Caco-2 (cell line): ENCODE results near the gene POLE4. TPM values are rescaled to one million over a fixed set of nuclear protein-coding genes. Genes with fewer than 3 reads are reported as not detected.
A peak's percentile ranks its signal among the peaks of the same experiment; 100 is the strongest.

Source experiments
- BruUV-seq: library from RNA; stranded (reverse); fragments of 400-500 nt; replicated peaks from 2 replicates; lab custom pipeline; 2021; lab: Mats Ljungman, UMichigan
- CTCF ChIA-PET: fragments of 300-600 bp; sonication (Branson Sonifier 250); formaldehyde crosslinking; loops from one replicate; lab custom pipeline; 2022; ENCODE audit warnings: antibody characterized with exemption; lab: Charles Lee
- POLR2A ChIA-PET: fragments of 300-600 bp; sonication (Branson Sonifier 250); formaldehyde crosslinking; loops from one replicate; lab custom pipeline; 2022; ENCODE audit warnings: antibody characterized with exemption; lab: Charles Lee
- DNase-seq, 2 experiments: peaks; one replicate each; pipeline versions ENCODE4 v3.0.0 to v3.0.0-alpha.2; 2020 to 2022
- H3K27me3 ChIP-seq: replicated peaks from 2 replicates; pipeline ENCODE4 v1.6.0; 2011; ENCODE audit warnings: low read length; ENCODE audit not compliant: control insufficient read depth, insufficient read depth
- H3K36me3 ChIP-seq: 2 replicates; pipeline ENCODE4 v1.5.1; 2011; ENCODE audit warnings: low read length; ENCODE audit not compliant: control insufficient read depth, insufficient read depth
- H3K4me1 ChIP-seq: fragments of 250-450 bp; sonication (Bioruptor Pico); 2 replicates; pipeline ENCODE4 v1.5.1; 2020; ENCODE audit warnings: mild to moderate bottlenecking
- H3K4me3 ChIP-seq: 2 replicates; pipeline ENCODE4 v1.5.1; 2011; ENCODE audit warnings: low read depth, mild to moderate bottlenecking, control low read depth, low read length
- H3K9me3 ChIP-seq: fragments of 250-450 bp; sonication (Bioruptor Pico); 2 replicates; pipeline ENCODE4 v1.5.1; 2020; ENCODE audit warnings: mild to moderate bottlenecking, moderate library complexity
- H3K27ac Mint-ChIP-seq: one replicate; pipeline ENCODE4 v1.8.0; 2022; ENCODE audit warnings: mixed read lengths; ENCODE audit not compliant: unreplicated experiment
- H3K27me3 Mint-ChIP-seq: one replicate; pipeline ENCODE4 v1.8.0; 2022; ENCODE audit warnings: mixed read lengths; ENCODE audit not compliant: insufficient read depth, unreplicated experiment
- H3K36me3 Mint-ChIP-seq: one replicate; pipeline ENCODE4 v1.8.0; 2022; ENCODE audit warnings: mild to moderate bottlenecking, mixed read lengths; ENCODE audit not compliant: insufficient read depth, unreplicated experiment
- H3K4me1 Mint-ChIP-seq: one replicate; pipeline ENCODE4 v1.8.0; 2022; ENCODE audit warnings: low read depth, mixed read lengths; ENCODE audit not compliant: unreplicated experiment
- H3K4me3 Mint-ChIP-seq: one replicate; pipeline ENCODE4 v1.8.0; 2022; ENCODE audit warnings: mild to moderate bottlenecking, moderate library complexity, mixed read lengths; ENCODE audit not compliant: unreplicated experiment
- H3K9me3 Mint-ChIP-seq: one replicate; pipeline ENCODE4 v1.8.0; 2022; ENCODE audit warnings: mixed read lengths; ENCODE audit not compliant: unreplicated experiment
- intact Hi-C: fragments of 100-400 bp; cut with micrococcal nuclease; formaldehyde crosslinking; loops from one replicate; pipeline ENCODE4 v1.10.0; 2022; ENCODE audit not compliant: unreplicated experiment
- total RNA-seq: library from RNA; stranded (reverse); gene quantifications from 2 replicates; pipeline ENCODE4 v1.2.3, GENCODE V29; 2022
- TF ChIP-seq, protein P1 (sequence below), 2 experiments: fragments of 200-600 bp in 1 of 2; IDR thresholded peaks; 1 replicate in 1 of 2; 2 replicates in 1 of 2; pipeline versions ENCODE4 v1.5.1 to v1.8.0; 2011 to 2022; ENCODE audit warnings: antibody characterized with exemption in 1 of 2, control low read depth in 1 of 2, inconsistent platforms in 1 of 2, low read depth in 1 of 2, low read length in 1 of 2, mild to moderate bottlenecking in 1 of 2, moderate library complexity in 1 of 2; ENCODE audit not compliant: insufficient read depth in 1 of 2, severe bottlenecking in 1 of 2, unreplicated experiment in 1 of 2

Gene POLE4
- total RNA-seq, 1 experiment from 2014 or later = 117 TPM

DNA sequence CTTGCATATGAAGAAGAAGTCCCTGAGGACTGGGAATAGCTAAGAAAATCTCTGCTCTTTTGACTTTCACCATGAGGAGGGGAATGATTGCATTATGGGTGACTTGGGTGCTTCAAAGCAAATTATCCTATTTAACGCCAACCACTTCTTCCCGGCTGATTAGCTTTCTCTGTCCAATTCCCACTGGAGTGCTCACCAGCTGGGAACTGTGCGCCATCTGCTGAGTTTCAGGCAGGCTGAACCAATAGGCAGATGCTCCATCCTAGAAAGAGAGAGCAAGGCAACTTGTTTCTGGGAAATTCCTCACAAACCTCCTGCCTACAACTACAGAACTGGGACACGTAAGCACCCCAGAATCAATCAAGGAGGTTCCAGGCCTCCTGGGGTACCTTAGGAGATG, 49.4 kb downstream of the POLE4 start:
- H3K9me3 ChIP-seq = no peaks in the 10 kb centered on the region
- intact Hi-C loops = loop anchor here (5.0 kb wide), 1 partner anchor 91 kb away; no protein-coding TSS in a partner anchor
- no peaks in the 10 kb centered on the region for H3K36me3 Mint-ChIP-seq
- no peak overlapping the region for H3K4me3 Mint-ChIP-seq
- TF ChIP-seq, protein P1, sequence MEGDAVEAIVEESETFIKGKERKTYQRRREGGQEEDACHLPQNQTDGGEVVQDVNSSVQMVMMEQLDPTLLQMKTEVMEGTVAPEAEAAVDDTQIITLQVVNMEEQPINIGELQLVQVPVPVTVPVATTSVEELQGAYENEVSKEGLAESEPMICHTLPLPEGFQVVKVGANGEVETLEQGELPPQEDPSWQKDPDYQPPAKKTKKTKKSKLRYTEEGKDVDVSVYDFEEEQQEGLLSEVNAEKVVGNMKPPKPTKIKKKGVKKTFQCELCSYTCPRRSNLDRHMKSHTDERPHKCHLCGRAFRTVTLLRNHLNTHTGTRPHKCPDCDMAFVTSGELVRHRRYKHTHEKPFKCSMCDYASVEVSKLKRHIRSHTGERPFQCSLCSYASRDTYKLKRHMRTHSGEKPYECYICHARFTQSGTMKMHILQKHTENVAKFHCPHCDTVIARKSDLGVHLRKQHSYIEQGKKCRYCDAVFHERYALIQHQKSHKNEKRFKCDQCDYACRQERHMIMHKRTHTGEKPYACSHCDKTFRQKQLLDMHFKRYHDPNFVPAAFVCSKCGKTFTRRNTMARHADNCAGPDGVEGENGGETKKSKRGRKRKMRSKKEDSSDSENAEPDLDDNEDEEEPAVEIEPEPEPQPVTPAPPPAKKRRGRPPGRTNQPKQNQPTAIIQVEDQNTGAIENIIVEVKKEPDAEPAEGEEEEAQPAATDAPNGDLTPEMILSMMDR (IDR thresholded peaks at IDR 0.05; ENCODE audit: insufficient read depth in 1 of 2, low read depth in 1 of 2, low read length in 1 of 2, severe bottlenecking in 1 of 2, unreplicated experiment in 1 of 2) = no peak
- DNase-seq = peak in 1 of 2 experiments; percentile 16
- peaks cover 8% of the 10 kb centered on the region for H3K4me1 Mint-ChIP-seq
- ChIA-PET CTCF (no interaction called here), POLR2A (no interaction called here)
- H3K9me3 Mint-ChIP-seq = no peaks in the 10 kb centered on the region
- peaks cover 1% of the 10 kb centered on the region; the same call in 1 of the 2 replicates for H3K36me3 ChIP-seq
- BruUV-seq = no TSS peak
- no peak overlapping the region for H3K4me3 ChIP-seq
- peaks cover 16% of the 10 kb centered on the region for H3K4me1 ChIP-seq
- no peaks in the 10 kb centered on the region for H3K27me3 Mint-ChIP-seq
- H3K27ac Mint-ChIP-seq = no peak overlapping the region
- no peaks in the 10 kb centered on the region for H3K27me3 ChIP-seq

DNA sequence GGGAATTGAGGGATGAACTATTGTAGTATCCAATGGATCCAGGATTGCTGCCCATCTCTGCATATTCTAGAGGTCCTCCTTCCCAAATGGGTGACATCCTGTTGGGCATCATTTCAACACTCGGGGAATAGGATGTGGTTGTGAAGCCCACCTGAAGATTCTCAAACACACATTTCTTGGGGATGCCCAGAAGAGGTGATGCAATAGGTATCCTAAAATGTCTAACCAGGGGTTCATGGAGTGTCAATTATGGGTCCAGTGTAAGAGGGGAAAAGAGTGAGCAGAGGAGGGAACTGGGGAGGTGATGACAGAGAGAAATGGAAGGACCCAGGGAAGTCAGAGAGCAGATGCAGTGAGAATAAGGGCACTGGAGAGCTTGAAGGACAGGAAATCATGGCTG, 52.1 kb downstream of the POLE4 start:
- Histone ChIP-seq H3K4me3 (no peak overlapping the region), H3K36me3 (peaks cover 1% of the 10 kb centered on the region; the same call in 1 of the 2 replicates), H3K4me1 (peaks cover 7% of the 10 kb centered on the region), H3K27me3 (no peaks in the 10 kb centered on the region), H3K9me3 (no peaks in the 10 kb centered on the region)
- BruUV-seq = no TSS peak
- no peak overlapping the region for H3K4me3 Mint-ChIP-seq
- H3K9me3 Mint-ChIP-seq = no peaks in the 10 kb centered on the region
- intact Hi-C loops = no loop called here
- DNase-seq = no peak
- CTCF ChIA-PET = no interaction called here
- no peak overlapping the region for H3K27ac Mint-ChIP-seq
- no peaks in the 10 kb centered on the region for H3K27me3 Mint-ChIP-seq
- TF ChIP-seq, protein P1 (IDR thresholded peaks at IDR 0.05; ENCODE audit: insufficient read depth in 1 of 2, low read depth in 1 of 2, low read length in 1 of 2, severe bottlenecking in 1 of 2, unreplicated experiment in 1 of 2) = no peak
- POLR2A ChIA-PET = no interaction called here
- H3K4me1 Mint-ChIP-seq = peaks cover 8% of the 10 kb centered on the region
- no peaks in the 10 kb centered on the region for H3K36me3 Mint-ChIP-seq

DNA sequence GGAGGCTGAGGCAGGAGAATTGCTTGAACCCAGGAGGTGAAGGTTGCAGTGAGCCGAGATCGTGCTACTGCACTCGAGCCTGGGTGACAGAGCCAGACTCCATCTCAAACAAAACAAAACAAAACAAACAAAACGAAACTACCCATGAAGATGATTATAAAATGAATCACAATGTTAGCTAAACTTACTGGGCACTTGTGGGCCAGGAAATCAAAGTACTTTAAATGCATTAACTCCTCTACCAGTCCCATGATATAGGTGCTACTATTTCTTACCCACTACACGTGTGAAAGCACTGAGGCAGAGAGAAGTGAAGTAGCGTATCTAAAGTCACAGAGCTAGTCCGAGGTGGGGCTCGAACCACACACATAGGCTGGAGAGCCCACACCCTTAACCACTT, 53.6 kb downstream of the POLE4 start:
- no peaks in the 10 kb centered on the region for H3K9me3 Mint-ChIP-seq
- BruUV-seq = no TSS peak
- TF ChIP-seq, protein P1 (IDR thresholded peaks at IDR 0.05; ENCODE audit: insufficient read depth in 1 of 2, low read depth in 1 of 2, low read length in 1 of 2, severe bottlenecking in 1 of 2, unreplicated experiment in 1 of 2) = no peak
- no peak overlapping the region for H3K4me3 ChIP-seq
- POLR2A ChIA-PET = no interaction called here
- H3K36me3 ChIP-seq = no peaks in the 10 kb centered on the region
- H3K4me1 Mint-ChIP-seq = peaks cover 8% of the 10 kb centered on the region
- CTCF ChIA-PET = interaction anchor here (0.7 kb wide), 1 partner anchor 44 kb away, joined by 4 read pairs; no protein-coding TSS in a partner anchor
- no peaks in the 10 kb centered on the region for H3K27me3 ChIP-seq
- peaks cover 7% of the 10 kb centered on the region for H3K4me1 ChIP-seq
- H3K36me3 Mint-ChIP-seq = no peaks in the 10 kb centered on the region
- no peaks in the 10 kb centered on the region for H3K27me3 Mint-ChIP-seq
- no peak overlapping the region for H3K4me3 Mint-ChIP-seq
- H3K27ac Mint-ChIP-seq = no peak overlapping the region
- H3K9me3 ChIP-seq = no peaks in the 10 kb centered on the region
- no peak for DNase-seq
- intact Hi-C loops = no loop called here
